Measurements from ENCODE around the gene LMOD2. TPM values are rescaled to one million over a fixed set of nuclear protein-coding genes. Genes with fewer than 3 reads are reported as not detected.
A peak's percentile ranks its signal among the peaks of the same experiment; 100 is the strongest.

Gene LMOD2
- total RNA-seq, 1 experiment from 2014 or later: not detected

GRCh38 chr7:123622660-123623386 is 32.8 kb upstream of the LMOD2 start:
- DNase-seq (ENCODE audit: unreplicated experiment): peak; percentile 57
- BruUV-seq (replicated peaks): no TSS peak
- ChIA-PET POLR2A (interaction anchor here (0.8 kb wide), 1 partner anchor 26 kb away, joined by 3 read pairs; no protein-coding TSS in a partner anchor), CTCF (interaction anchor here (0.6 to 2.4 kb wide), 4 partner anchors 40 to 155 kb away, joined by 3 to 12 read pairs (median 5); no protein-coding TSS in a partner anchor)
- peaks cover 15% of the 10 kb centered on the region for H3K4me1 Mint-ChIP-seq (ENCODE audit: insufficient read depth, unreplicated experiment)
- no peak for TF ChIP-seq CTCF (IDR thresholded peaks at IDR 0.05; ENCODE audit: unreplicated experiment)
- H3K27me3 Mint-ChIP-seq (ENCODE audit: insufficient read depth, unreplicated experiment): no peaks in the 10 kb centered on the region
- no peak overlapping the region for H3K4me3 Mint-ChIP-seq (ENCODE audit: unreplicated experiment)
- intact Hi-C loops (cut with micrococcal nuclease): no loop called here
- H3K27ac Mint-ChIP-seq (ENCODE audit: low read depth, unreplicated experiment): no peak overlapping the region
- H3K9me3 Mint-ChIP-seq (ENCODE audit: unreplicated experiment): no peaks in the 10 kb centered on the region
- H3K36me3 Mint-ChIP-seq (ENCODE audit: insufficient read depth, unreplicated experiment): no peaks in the 10 kb centered on the region

- Mint-ChIP-seq H3K9me3 (ENCODE audit: unreplicated experiment) (no peaks in the 10 kb centered on the region), H3K4me1 (ENCODE audit: insufficient read depth, unreplicated experiment) (peaks cover 15% of the 10 kb centered on the region), H3K36me3 (ENCODE audit: insufficient read depth, unreplicated experiment) (no peaks in the 10 kb centered on the region), H3K27ac (ENCODE audit: low read depth, unreplicated experiment) (no peak overlapping the region), H3K4me3 (ENCODE audit: unreplicated experiment) (no peak overlapping the region), H3K27me3 (ENCODE audit: insufficient read depth, unreplicated experiment) (no peaks in the 10 kb centered on the region)
- no TSS peak for BruUV-seq (replicated peaks)
- peak; percentile 41 for TF ChIP-seq CTCF (IDR thresholded peaks at IDR 0.05; ENCODE audit: unreplicated experiment)
- POLR2A ChIA-PET: interaction anchor here (0.6 to 1.4 kb wide), 3 partner anchors 9 to 68 kb away, joined by 3 to 4 read pairs (median 4); no protein-coding TSS in a partner anchor
- CTCF ChIA-PET: interaction anchor here (0.6 to 2.4 kb wide), 8 partner anchors 10 to 773 kb away, joined by 3 to 12 read pairs (median 4); no protein-coding TSS in a partner anchor
- peak; percentile 56 for DNase-seq (ENCODE audit: unreplicated experiment)
- intact Hi-C loops (cut with micrococcal nuclease): no loop called here
These were observed 31.0 kb upstream of the LMOD2 start for GRCh38 chr7:123624527-123625183.

- H3K4me1 Mint-ChIP-seq (ENCODE audit: insufficient read depth, unreplicated experiment): peaks cover 15% of the 10 kb centered on the region
- TF ChIP-seq CTCF (IDR thresholded peaks at IDR 0.05; ENCODE audit: unreplicated experiment): no peak
- no peaks in the 10 kb centered on the region for H3K36me3 Mint-ChIP-seq (ENCODE audit: insufficient read depth, unreplicated experiment)
- no peak overlapping the region for H3K27ac Mint-ChIP-seq (ENCODE audit: low read depth, unreplicated experiment)
- DNase-seq (ENCODE audit: unreplicated experiment): no peak
- no peak overlapping the region for H3K4me3 Mint-ChIP-seq (ENCODE audit: unreplicated experiment)
- ChIA-PET CTCF (interaction anchor here (0.6 to 2.4 kb wide), 8 partner anchors 10 to 774 kb away, joined by 3 to 12 read pairs (median 4); no protein-coding TSS in a partner anchor), POLR2A (interaction anchor here (0.6 kb wide), 1 partner anchor 11 kb away, joined by 3 read pairs; no protein-coding TSS in a partner anchor)
- no TSS peak for BruUV-seq (replicated peaks)
- H3K9me3 Mint-ChIP-seq (ENCODE audit: unreplicated experiment): no peaks in the 10 kb centered on the region
- intact Hi-C loops (cut with micrococcal nuclease): no loop called here
- no peaks in the 10 kb centered on the region for H3K27me3 Mint-ChIP-seq (ENCODE audit: insufficient read depth, unreplicated experiment)
These were observed 30.4 kb upstream of the LMOD2 start for GRCh38 chr7:123625254-123625653.

- POLR2A ChIA-PET: no interaction called here
- no peaks in the 10 kb centered on the region for H3K9me3 Mint-ChIP-seq (ENCODE audit: unreplicated experiment)
- intact Hi-C loops (cut with micrococcal nuclease): no loop called here
- no peak overlapping the region for H3K4me3 Mint-ChIP-seq (ENCODE audit: unreplicated experiment)
- H3K4me1 Mint-ChIP-seq (ENCODE audit: insufficient read depth, unreplicated experiment): peaks cover 15% of the 10 kb centered on the region
- no peak for DNase-seq (ENCODE audit: unreplicated experiment)
- BruUV-seq (replicated peaks): no TSS peak
- TF ChIP-seq CTCF (IDR thresholded peaks at IDR 0.05; ENCODE audit: unreplicated experiment): no peak
- H3K36me3 Mint-ChIP-seq (ENCODE audit: insufficient read depth, unreplicated experiment): no peaks in the 10 kb centered on the region
- H3K27me3 Mint-ChIP-seq (ENCODE audit: insufficient read depth, unreplicated experiment): no peaks in the 10 kb centered on the region
- H3K27ac Mint-ChIP-seq (ENCODE audit: low read depth, unreplicated experiment): no peak overlapping the region
- CTCF ChIA-PET: interaction anchor here (0.8 kb wide), 1 partner anchor 10 kb away, joined by 3 read pairs; no protein-coding TSS in a partner anchor
These were observed 27.8 kb upstream of the LMOD2 start for GRCh38 chr7:123627851-123628250.

All from MCF 10A (cell line).